ENCODE measurements around the gene MLLT3. TPM values are rescaled to one million over a fixed set of nuclear protein-coding genes. Genes with fewer than 3 reads are reported as not detected.

The MLLT3 gene
- total and polyA plus RNA-seq, 2 donors (not counting 3 experiments of a cell fraction or from before 2014, with no cell fraction given): 6.1 to 10.0 TPM

- POLR2A ChIA-PET: no interaction called here
- H3K4me3 ChIP-seq (replicated peaks in 1 of 3; ENCODE audit: insufficient read depth in 1 of 3, low read depth in 1 of 3, low read length in 3 of 3): peak overlapping the region in 2 of 3 experiments; percentile 13 to 53
- CTCF ChIA-PET: interaction anchor here (0.7 to 4.9 kb wide), 28 partner anchors 12 to 762 kb away, joined by 3 to 67 read pairs (median 4); partner anchors contain the start of genes FOCAD and MLLT3
Measured at GRCh38 chr9:20356403-20357036, 265.8 kb downstream of the MLLT3 start.

More at GRCh38 chr9:20356403-20357036, 265.8 kb downstream of the MLLT3 start:
- dilution Hi-C loops (cut with MboI; ENCODE audit: extremely low pct_ligation_motif_present, low sequenced_read_pairs): no loop called here
- Histone ChIP-seq H3K9ac (replicated peaks; ENCODE audit: extremely low read depth, insufficient read depth, low read length) (peak overlapping the region; percentile 40), H4K20me1 (replicated peaks; ENCODE audit: control insufficient read depth, extremely low read depth, insufficient read depth, low read length) (no peaks in the 10 kb centered on the region), H2AFZ (ENCODE audit: low read depth, low read length) (peak overlapping the region; percentile 83), H3K36me3 (ENCODE audit: control insufficient read depth in 2 of 2, extremely low read depth in 1 of 2, insufficient read depth in 2 of 2, low read length in 2 of 2) (no peaks in the 10 kb centered on the region), H3K9me3 (replicated peaks; ENCODE audit: control insufficient read depth, insufficient read depth, low read length) (no peaks in the 10 kb centered on the region), H3K4me1 (ENCODE audit: control insufficient read depth, extremely low read depth, insufficient read depth, low read length) (peaks cover 19% of the 10 kb centered on the region), H3K4me2 (ENCODE audit: insufficient read depth, low read length) (peak overlapping the region; percentile 82), H3K9me1 (replicated peaks; ENCODE audit: control insufficient read depth, extremely low read depth, insufficient read depth, low read length) (no peaks in the 10 kb centered on the region), H3K27ac (ENCODE audit: insufficient read depth, low read depth, low read length) (peak overlapping the region; percentile 32), H3K79me2 (ENCODE audit: control insufficient read depth, insufficient read depth, low read length) (no peaks in the 10 kb centered on the region), H3K27me3 (ENCODE audit: control insufficient read depth in 2 of 2, insufficient read depth in 2 of 2, low read length in 2 of 2) (no peaks in the 10 kb centered on the region)
- FAIRE-seq (peak; percentile 86), DNase-seq (ENCODE audit: low read depth, low spot score) (peak; percentile 96)
- no TSS peak for BruUV-seq (replicated peaks)
- intact Hi-C loops (cut with micrococcal nuclease): loop anchor here (1.0 to 5.0 kb wide), 7 partner anchors 196 to 755 kb away; partner anchors contain the start of genes FOCAD and MLLT3
- TF ChIP-seq POLR2A (IDR thresholded peaks at IDR 0.05; ENCODE audit: low read depth, low read length): no peak
- TF ChIP-seq JUN (IDR thresholded peaks at IDR 0.05; ENCODE audit: borderline replicate concordance, insufficient read depth, insufficient read length, low read depth): no peak
- TF ChIP-seq CTCF (IDR thresholded peaks at IDR 0.05; ENCODE audit: extremely low read depth in 1 of 2, insufficient read depth in 1 of 2, low read depth in 1 of 2, low read length in 2 of 2): peak; percentile 66 to 82
- TF ChIP-seq MAX (IDR thresholded peaks at IDR 0.05; ENCODE audit: insufficient read depth, insufficient read length): no peak
- TF ChIP-seq POLR2AphosphoS5 (IDR thresholded peaks at IDR 0.05; ENCODE audit: insufficient read depth, low read depth, low read length): no peak
- peak; percentile 19 for TF ChIP-seq GATA2 (IDR thresholded peaks at IDR 0.05; ENCODE audit: insufficient read depth, insufficient read length, low read depth, low read length)
- TF ChIP-seq MYC (IDR thresholded peaks at IDR 0.05; ENCODE audit: low read depth, low read length): no peak
- TF ChIP-seq EZH2 (IDR thresholded peaks at IDR 0.05; ENCODE audit: borderline replicate concordance, low read depth, low read length, severe bottlenecking): no peak
- TF ChIP-seq FOS (IDR thresholded peaks at IDR 0.05; ENCODE audit: borderline replicate concordance, insufficient read depth, low read length): no peak

All from endothelial cell of umbilical vein (primary cell).